Right lobe of liver (tissue), 6 donors: ENCODE measurements around the gene MTUS2. TPM values are rescaled to one million over a fixed set of nuclear protein-coding genes. Genes with fewer than 3 reads are reported as not detected.

ENCODE experiments used
- ATAC-seq, 4 donors: fragments of 200-7000 bp; cut with Tn5 transposase; one replicate each; pipeline ENCODE4 v1.9.1; 2020; ENCODE audit warnings: mild to moderate bottlenecking in 4 of 4, moderate library complexity in 4 of 4
- DNase-seq, 3 donors: peaks; one replicate each; pipeline ENCODE4 v3.0.0-alpha.2; 2020
- H3K27ac ChIP-seq, 3 donors: fragments of 200-600 bp; one replicate each; pipeline ENCODE4 v1.8.0; 2022
- H3K27me3 ChIP-seq, 2 donors: fragments of 200-600 bp; one replicate each; pipeline ENCODE4 v1.8.0; 2022
- H3K36me3 ChIP-seq, 4 donors: fragments of 200-600 bp; sonication (generic) in 1 of 4; one replicate each; pipeline versions ENCODE4 v1.5.1 to v1.8.0; 2017 to 2022; ENCODE audit warnings: control low read depth in 1 of 4
- H3K4me1 ChIP-seq, 4 donors: fragments of 200-600 bp; sonication (generic) in 1 of 4; one replicate each; pipeline versions ENCODE4 v1.5.1 to v1.8.0; 2017 to 2022; ENCODE audit warnings: control low read depth in 1 of 4
- H3K4me3 ChIP-seq, 3 donors: fragments of 200-600 bp; one replicate each; pipeline ENCODE4 v1.8.0; 2022
- H3K9me3 ChIP-seq, 4 donors: fragments of 200-600 bp; sonication (generic) in 1 of 4; one replicate each; pipeline versions ENCODE4 v1.5.1 to v1.8.0; 2017 to 2022; ENCODE audit warnings: control low read depth in 1 of 4
- POLR2A ChIP-seq: fragments of 450-650 bp; IDR thresholded peaks from one replicate; pipeline ENCODE4 v1.6.1; 2017; ENCODE audit warnings: antibody characterized with exemption, mild to moderate bottlenecking
- WGBS: methylation state at CpG from one replicate; pipeline ENCODE4 v1.1.6; 2018; ENCODE audit warnings: low coverage, low lambda C conversion rate; ENCODE audit not compliant: insufficient coverage; ENCODE audit errors: missing lambda C conversion rate; 5-methylcytosine and 5-hydroxymethylcytosine counted together
- intact Hi-C, 2 donors: fragments of 100-400 bp; cut with DNase I; formaldehyde crosslinking; loops; one replicate each; pipeline versions ENCODE4 v1.11.2 to v1.14.1; 2022
- total RNA-seq, 6 experiments: library from RNA; depleted of rRNA in 2 of 6; stranded (reverse); fragments of >200 nt in 2 of 6; fragmentation: NEBNext Ultra II Directional in 3 of 6; extraction: Animal tissue kit (Norgen Biotek cat#: 25700) in 3 of 6; gene quantifications; one replicate each; pipeline versions ENCODE4 v1.1.0 to v1.2.4, GENCODE V29; 2016 to 2023
- TF ChIP-seq, protein P1 (sequence below), 4 donors: fragments of 200-600 bp in 3 of 4; fragments of 450-650 bp in 1 of 4; IDR thresholded peaks; one replicate each; pipeline versions ENCODE4 v1.5.1 to v1.8.0; 2016 to 2022; ENCODE audit warnings: antibody characterized with exemption in 4 of 4, mild to moderate bottlenecking in 2 of 4
- donor health status: DM: no; HTN: yes; CAD: no.
- donor health status: DM: no; HTN: no; CAD: no.
- donor health status: DM: no; HTN: no; CAD: no.
- donor health status: DM: no; HTN: yes; CAD: no.
- donor health status: DM: no; HTN: yes; CAD: no.

The MTUS2 gene
- total RNA-seq, 6 experiments from 2014 or later: 0.15 to 2.2 (median 0.98) TPM

DNA sequence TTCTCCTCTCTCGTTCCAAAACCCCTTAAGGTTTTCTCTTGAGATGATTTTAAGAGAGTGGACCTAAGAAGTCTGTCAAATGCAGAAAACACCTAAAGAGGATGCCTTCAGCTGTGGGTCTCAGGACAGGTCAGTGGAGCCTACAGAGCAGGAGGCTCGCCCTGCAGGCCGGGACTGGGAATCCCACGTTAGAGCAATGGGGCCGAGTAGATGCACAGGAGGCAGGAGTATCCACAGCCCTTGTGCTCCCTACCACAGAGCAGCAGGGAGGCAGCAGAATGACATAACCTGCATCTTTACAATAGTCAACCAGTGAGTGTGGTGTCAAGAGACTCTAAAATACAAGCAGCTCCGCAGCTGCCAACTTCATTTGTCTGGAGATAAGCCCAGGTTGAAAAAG lies 229.4 kb downstream of the MTUS2 start:
- H3K4me3 ChIP-seq: no peak overlapping the region
- no peak for ATAC-seq
- H3K27me3 ChIP-seq: no peaks in the 10 kb centered on the region
- no peak for TF ChIP-seq POLR2A
- TF ChIP-seq, protein P1, sequence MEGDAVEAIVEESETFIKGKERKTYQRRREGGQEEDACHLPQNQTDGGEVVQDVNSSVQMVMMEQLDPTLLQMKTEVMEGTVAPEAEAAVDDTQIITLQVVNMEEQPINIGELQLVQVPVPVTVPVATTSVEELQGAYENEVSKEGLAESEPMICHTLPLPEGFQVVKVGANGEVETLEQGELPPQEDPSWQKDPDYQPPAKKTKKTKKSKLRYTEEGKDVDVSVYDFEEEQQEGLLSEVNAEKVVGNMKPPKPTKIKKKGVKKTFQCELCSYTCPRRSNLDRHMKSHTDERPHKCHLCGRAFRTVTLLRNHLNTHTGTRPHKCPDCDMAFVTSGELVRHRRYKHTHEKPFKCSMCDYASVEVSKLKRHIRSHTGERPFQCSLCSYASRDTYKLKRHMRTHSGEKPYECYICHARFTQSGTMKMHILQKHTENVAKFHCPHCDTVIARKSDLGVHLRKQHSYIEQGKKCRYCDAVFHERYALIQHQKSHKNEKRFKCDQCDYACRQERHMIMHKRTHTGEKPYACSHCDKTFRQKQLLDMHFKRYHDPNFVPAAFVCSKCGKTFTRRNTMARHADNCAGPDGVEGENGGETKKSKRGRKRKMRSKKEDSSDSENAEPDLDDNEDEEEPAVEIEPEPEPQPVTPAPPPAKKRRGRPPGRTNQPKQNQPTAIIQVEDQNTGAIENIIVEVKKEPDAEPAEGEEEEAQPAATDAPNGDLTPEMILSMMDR (IDR thresholded peaks at IDR 0.05): no peak
- intact Hi-C loops: no loop called here
- H3K27ac ChIP-seq: no peak overlapping the region
- H3K9me3 ChIP-seq: no peaks in the 10 kb centered on the region
- H3K4me1 ChIP-seq: no peaks in the 10 kb centered on the region
- 75% methylated on average over 4 of the region's 6 CpGs for WGBS
- no peak for DNase-seq
- H3K36me3 ChIP-seq: no peaks in the 10 kb centered on the region

DNA sequence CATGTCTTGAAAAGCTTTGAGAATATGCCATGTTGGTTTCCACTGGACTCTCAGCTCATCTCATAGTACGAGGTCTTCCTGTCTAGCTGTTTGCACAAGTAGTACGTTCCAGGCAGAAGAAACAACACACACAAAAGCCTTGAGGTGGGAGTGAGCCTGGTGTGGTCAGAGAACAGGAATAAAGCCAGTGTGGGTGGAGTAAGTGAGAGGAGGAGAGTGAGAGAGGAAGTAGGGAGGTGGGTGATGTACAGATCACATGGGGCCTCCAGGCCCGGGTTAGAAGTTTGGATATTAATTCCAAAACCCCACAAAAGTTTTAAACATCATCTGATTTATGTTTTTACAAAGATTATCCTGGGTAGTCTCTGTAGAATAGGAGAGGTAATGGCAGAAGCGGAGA lies 230.6 kb downstream of the MTUS2 start:
- TF ChIP-seq POLR2A: no peak
- TF ChIP-seq, protein P1 (IDR thresholded peaks at IDR 0.05): no peak
- intact Hi-C loops: no loop called here
- WGBS: 58% methylated on average over 4 of the region's 4 CpGs

DNA sequence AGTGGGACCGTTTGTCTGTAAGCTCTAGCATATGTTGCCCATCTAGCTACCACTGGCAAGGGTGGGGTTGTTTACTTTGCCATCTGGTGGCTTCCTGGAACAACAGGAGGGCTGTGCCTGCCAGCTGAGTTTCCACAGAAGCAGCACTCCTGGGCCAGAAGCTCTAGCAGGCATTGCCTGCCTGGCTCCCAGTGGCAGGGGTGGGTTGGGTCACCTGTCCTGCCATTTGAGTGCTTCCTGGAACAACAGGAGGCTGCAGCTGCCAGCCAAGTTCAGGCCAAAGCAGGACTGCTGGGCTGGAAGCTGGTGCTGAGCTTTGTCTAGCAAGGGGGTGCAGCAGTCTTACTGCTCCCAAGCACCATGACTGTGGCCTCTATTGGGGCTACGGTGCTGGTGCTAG lies 239.7 kb downstream of the MTUS2 start:
- no peak for TF ChIP-seq POLR2A
- TF ChIP-seq, protein P1 (IDR thresholded peaks at IDR 0.05): no peak

More for the DNA sequence above, 230.6 kb downstream of the MTUS2 start:
- H3K4me1 ChIP-seq: no peaks in the 10 kb centered on the region
- no peak overlapping the region for H3K27ac ChIP-seq
- no peaks in the 10 kb centered on the region for H3K27me3 ChIP-seq
- H3K36me3 ChIP-seq: no peaks in the 10 kb centered on the region
- no peaks in the 10 kb centered on the region for H3K9me3 ChIP-seq
- no peak overlapping the region for H3K4me3 ChIP-seq
- ATAC-seq (no peak), DNase-seq (no peak)

DNA sequence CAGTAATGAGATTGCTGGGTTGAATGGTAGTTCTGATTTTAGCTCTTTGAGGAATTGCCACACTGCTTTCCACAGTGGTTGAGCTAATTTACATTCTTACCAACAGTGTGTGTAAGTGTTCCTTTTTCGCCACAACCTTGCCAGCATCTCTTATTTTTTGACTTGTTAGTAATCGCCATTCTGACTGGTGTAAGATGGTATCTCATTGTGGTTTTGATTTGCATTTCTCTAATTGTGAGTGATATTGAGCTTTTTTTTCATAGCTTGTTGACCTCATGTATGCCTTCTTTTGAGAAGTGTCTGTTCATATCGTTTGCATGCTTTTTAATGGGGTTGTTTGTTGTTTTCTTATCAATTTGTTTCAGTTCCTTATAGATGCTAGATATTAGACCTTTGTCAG lies 245.0 kb downstream of the MTUS2 start:
- WGBS: 68% methylated on average over 3 of the region's 3 CpGs
- ATAC-seq (no peak), DNase-seq (no peak)
- H3K4me1 ChIP-seq: no peaks in the 10 kb centered on the region
- no peak overlapping the region for H3K27ac ChIP-seq
- H3K9me3 ChIP-seq: no peaks in the 10 kb centered on the region
- no peaks in the 10 kb centered on the region for H3K36me3 ChIP-seq
- no peaks in the 10 kb centered on the region for H3K27me3 ChIP-seq
- intact Hi-C loops: no loop called here
- no peak overlapping the region for H3K4me3 ChIP-seq
- TF ChIP-seq, protein P1 (IDR thresholded peaks at IDR 0.05): no peak
- no peak for TF ChIP-seq POLR2A

More for the DNA sequence above, 239.7 kb downstream of the MTUS2 start:
- Histone ChIP-seq H3K4me1 (no peaks in the 10 kb centered on the region), H3K4me3 (no peak overlapping the region), H3K27me3 (no peaks in the 10 kb centered on the region), H3K27ac (no peak overlapping the region), H3K36me3 (no peaks in the 10 kb centered on the region), H3K9me3 (no peaks in the 10 kb centered on the region)
- no CpG with 5 or more reads among the region's 2 CpGs for WGBS
- intact Hi-C loops: no loop called here
- ATAC-seq (peak in 2 of 4 donors; percentile 10 to 56), DNase-seq (peak in 1 of 3 donors; percentile 26)
